Osteocyte (in vitro differentiated cells): ENCODE data around the gene GJD2. TPM values are rescaled to one million over a fixed set of nuclear protein-coding genes. Genes with fewer than 3 reads are reported as not detected.

Experiments used
- DNase-seq: peaks from one replicate; pipeline ENCODE4 v3.0.0; 2021; ENCODE audit warnings: mixed read lengths; ENCODE audit not compliant: unreplicated experiment; ENCODE audit errors: extremely low spot score
- H3K27ac Mint-ChIP-seq: one replicate; pipeline ENCODE4 v1.8.0; 2021; ENCODE audit warnings: mild to moderate bottlenecking, mixed read lengths; ENCODE audit not compliant: unreplicated experiment
- H3K27me3 Mint-ChIP-seq: one replicate; pipeline ENCODE4 v1.8.0; 2021; ENCODE audit warnings: mixed read lengths; ENCODE audit not compliant: unreplicated experiment
- H3K36me3 Mint-ChIP-seq: one replicate; pipeline ENCODE4 v1.8.0; 2021; ENCODE audit warnings: mixed read lengths; ENCODE audit not compliant: unreplicated experiment
- H3K4me1 Mint-ChIP-seq: one replicate; pipeline ENCODE4 v1.8.0; 2021; ENCODE audit warnings: mixed read lengths; ENCODE audit not compliant: unreplicated experiment
- H3K4me3 Mint-ChIP-seq: one replicate; pipeline ENCODE4 v1.8.0; 2021; ENCODE audit warnings: mild to moderate bottlenecking, moderate library complexity, mixed read lengths; ENCODE audit not compliant: unreplicated experiment
- H3K9me3 Mint-ChIP-seq: one replicate; pipeline ENCODE4 v1.8.0; 2021; ENCODE audit warnings: mixed read lengths; ENCODE audit not compliant: unreplicated experiment
- total RNA-seq: library from RNA; stranded (reverse); gene quantifications from 2 replicates; pipeline ENCODE4 v1.2.1, GENCODE V29; 2021
- TF ChIP-seq, protein P1 (sequence below): fragments of 200-600 bp; sonication (generic); IDR thresholded peaks from 2 replicates; pipeline ENCODE4 v1.5.0; 2021; ENCODE audit warnings: antibody characterized with exemption, mild to moderate bottlenecking, moderate library complexity

The GJD2 gene
- total RNA-seq, 1 donor from 2014 or later: not detected

DNA sequence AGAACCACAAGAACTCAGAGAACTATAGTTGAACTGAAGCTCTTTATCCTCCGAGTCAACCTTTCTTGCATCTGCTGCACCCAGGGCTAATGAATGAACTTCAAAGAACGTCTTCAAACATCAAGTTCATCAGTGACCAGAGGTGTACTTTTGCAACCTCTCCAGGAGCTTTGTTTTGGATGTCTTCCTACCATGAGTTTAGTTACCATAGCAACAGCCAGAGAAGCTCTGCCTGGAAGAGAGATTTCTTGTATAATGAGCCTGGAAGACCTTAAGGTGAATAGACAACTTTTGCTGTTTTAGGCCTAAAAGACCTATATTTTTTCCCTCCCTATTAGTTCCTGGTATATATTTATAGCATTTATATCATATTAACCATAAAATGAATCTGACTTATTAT is 31.4 kb upstream of the GJD2 start:
- Mint-ChIP-seq H3K4me1 (no peaks in the 10 kb centered on the region), H3K4me3 (no peak overlapping the region), H3K27me3 (peaks cover 74% of the 10 kb centered on the region), H3K9me3 (peaks cover 6% of the 10 kb centered on the region), H3K27ac (no peak overlapping the region), H3K36me3 (no peaks in the 10 kb centered on the region)
- TF ChIP-seq, protein P1, sequence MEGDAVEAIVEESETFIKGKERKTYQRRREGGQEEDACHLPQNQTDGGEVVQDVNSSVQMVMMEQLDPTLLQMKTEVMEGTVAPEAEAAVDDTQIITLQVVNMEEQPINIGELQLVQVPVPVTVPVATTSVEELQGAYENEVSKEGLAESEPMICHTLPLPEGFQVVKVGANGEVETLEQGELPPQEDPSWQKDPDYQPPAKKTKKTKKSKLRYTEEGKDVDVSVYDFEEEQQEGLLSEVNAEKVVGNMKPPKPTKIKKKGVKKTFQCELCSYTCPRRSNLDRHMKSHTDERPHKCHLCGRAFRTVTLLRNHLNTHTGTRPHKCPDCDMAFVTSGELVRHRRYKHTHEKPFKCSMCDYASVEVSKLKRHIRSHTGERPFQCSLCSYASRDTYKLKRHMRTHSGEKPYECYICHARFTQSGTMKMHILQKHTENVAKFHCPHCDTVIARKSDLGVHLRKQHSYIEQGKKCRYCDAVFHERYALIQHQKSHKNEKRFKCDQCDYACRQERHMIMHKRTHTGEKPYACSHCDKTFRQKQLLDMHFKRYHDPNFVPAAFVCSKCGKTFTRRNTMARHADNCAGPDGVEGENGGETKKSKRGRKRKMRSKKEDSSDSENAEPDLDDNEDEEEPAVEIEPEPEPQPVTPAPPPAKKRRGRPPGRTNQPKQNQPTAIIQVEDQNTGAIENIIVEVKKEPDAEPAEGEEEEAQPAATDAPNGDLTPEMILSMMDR: no peak
- no peak for DNase-seq

DNA sequence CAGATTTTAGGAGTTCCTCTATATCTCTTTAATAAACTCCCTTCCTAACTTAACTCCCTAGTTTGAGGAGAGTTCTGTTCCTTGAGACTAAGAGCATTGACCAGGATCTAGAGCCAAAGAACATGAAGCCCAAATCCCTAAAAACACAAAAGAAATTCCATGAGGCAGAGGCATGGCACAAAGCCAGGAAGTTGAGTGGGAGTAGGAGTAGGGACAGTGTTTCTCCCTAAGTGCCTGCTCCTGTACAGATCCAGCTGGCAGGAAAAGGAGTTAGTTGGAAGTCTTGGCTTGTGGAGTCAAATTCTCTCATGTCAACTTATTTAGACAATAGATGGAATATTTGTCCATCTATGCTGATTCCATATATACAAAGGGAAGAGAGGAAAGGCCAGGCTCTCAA is 29.2 kb upstream of the GJD2 start:
- Mint-ChIP-seq H3K4me3 (no peak overlapping the region), H3K36me3 (no peaks in the 10 kb centered on the region), H3K27me3 (peaks cover 77% of the 10 kb centered on the region), H3K4me1 (no peaks in the 10 kb centered on the region), H3K27ac (no peak overlapping the region), H3K9me3 (peaks cover 16% of the 10 kb centered on the region)
- TF ChIP-seq, protein P1: no peak
- no peak for DNase-seq

DNA sequence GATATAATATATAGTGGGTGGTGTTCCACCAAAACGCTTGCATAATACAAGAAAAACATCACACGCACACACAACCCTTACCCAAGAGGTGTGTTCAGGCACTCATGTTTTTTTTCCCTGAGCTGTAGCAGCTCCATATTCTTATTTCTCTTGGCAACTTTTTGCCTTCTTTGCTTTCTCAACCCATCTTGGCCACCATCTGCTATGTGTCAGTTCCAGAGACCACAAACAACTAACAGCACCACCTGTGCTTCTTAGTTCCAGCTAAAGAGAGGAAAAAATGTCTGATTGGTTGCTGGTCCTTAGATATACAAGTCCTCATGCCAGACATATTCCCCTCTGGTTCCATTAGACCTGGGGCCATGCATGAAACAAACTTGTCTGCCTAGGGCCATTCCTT is 28.6 kb upstream of the GJD2 start:
- Mint-ChIP-seq H3K9me3 (peaks cover 16% of the 10 kb centered on the region), H3K27ac (no peak overlapping the region), H3K27me3 (peaks cover 76% of the 10 kb centered on the region), H3K4me3 (no peak overlapping the region), H3K4me1 (no peaks in the 10 kb centered on the region), H3K36me3 (no peaks in the 10 kb centered on the region)
- DNase-seq: no peak
- TF ChIP-seq, protein P1: no peak

DNA sequence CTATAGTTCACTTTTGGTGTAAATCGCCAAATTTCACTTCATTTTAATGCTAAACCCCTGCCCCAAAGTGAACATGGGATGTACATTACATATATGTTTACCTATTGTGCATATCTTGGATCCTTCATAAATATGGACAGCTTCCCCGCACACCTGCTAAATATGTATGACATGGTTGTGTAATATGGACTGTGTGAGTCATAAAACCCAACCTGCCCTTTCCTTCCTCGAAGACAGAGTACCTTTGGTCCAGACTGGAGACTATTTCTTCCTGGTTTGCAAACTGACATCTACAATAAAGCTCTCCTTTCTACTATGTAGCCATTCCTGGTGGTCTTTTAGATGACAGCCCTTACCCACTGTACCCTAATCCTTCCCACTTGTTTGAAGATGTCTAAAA is 28.1 kb upstream of the GJD2 start:
- TF ChIP-seq, protein P1: no peak
- no peak overlapping the region for H3K27ac Mint-ChIP-seq
- no peak for DNase-seq
- H3K9me3 Mint-ChIP-seq: peaks cover 16% of the 10 kb centered on the region
- H3K36me3 Mint-ChIP-seq: no peaks in the 10 kb centered on the region
- no peak overlapping the region for H3K4me3 Mint-ChIP-seq
- H3K27me3 Mint-ChIP-seq: peaks cover 72% of the 10 kb centered on the region
- no peaks in the 10 kb centered on the region for H3K4me1 Mint-ChIP-seq

DNA sequence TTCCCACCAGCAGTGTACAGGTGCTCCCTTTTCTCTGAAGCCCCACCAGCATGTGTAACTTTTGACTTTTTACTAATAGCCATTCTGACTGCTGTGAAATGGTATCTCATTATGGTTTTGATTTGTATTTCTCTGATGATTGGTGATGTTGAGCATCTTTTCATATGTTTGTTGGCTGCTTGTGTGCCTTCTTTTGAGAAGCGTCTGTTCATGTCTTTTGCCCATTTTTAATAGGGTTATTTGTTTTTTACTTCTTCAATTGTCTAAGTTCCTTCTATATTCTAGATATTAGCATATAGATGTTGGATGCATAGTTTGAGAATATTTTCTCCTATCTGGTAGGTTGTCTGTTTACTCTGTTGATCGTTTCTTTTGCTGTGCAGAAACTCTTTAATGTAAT is 25.9 kb upstream of the GJD2 start:
- Mint-ChIP-seq H3K27ac (no peak overlapping the region), H3K4me1 (no peaks in the 10 kb centered on the region), H3K4me3 (no peak overlapping the region), H3K36me3 (no peaks in the 10 kb centered on the region), H3K9me3 (peaks cover 16% of the 10 kb centered on the region), H3K27me3 (peaks cover 63% of the 10 kb centered on the region)
- no peak for DNase-seq
- TF ChIP-seq, protein P1: no peak
